Measurements from ENCODE around the gene SPINK13.
"Not testable (repeated sequence)": the region's sequence is repeated elsewhere in the genome, so short reads cannot be mapped to it uniquely, and the experiment has no call there.

SPINK13 gene

GRCh38 chr5:148268566-148268965, at the start of gene SPINK13:
Gene SPINK13 (plus strand): TSS chr5:148268794. CDS start chr5:148270073, 1,279 bp downstream.
- no peak within 1 kb of the TSS for H3K4me3 ChIP-seq (ENCODE audit: low read depth, low read length)
- DNase-seq (ENCODE audit: low read depth): peak; percentile 17

GRCh38 chr5:148221508-148221907, 47.1 kb upstream of the SPINK13 start:
- H3K4me3 ChIP-seq (ENCODE audit: low read depth, low read length): no peak overlapping the region
- DNase-seq (ENCODE audit: low read depth): no peak

DNA sequence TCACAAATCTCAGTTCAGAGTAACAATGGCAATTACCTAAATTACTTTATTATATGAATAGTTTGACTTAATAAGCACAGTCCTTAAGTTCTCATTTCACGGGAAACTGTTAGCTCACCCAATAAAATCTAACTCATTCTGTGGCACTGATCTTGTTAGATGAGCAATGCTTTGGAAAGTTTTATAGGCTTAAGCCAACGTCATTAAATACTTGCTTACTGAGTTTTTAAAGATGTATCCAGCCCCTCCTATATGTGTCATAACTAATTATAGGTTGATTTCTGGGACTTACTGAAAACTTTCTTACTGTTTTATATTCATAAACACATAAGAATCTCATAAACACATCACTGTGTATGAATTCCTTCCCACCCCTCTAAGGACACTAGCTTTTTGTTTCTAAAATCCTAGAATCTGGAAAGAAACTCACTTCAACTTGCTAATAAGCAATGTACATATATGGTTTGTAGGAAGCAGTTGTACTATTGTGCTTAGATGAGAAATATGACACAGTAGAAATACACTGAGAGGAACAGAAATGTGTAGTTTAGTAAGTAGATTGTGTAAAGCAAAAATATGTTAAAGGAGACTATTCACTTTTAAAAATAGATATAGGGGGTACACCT, 44.4 kb upstream of the SPINK13 start:
- no peak overlapping the region for H3K4me3 ChIP-seq (ENCODE audit: low read depth, low read length)
- no peak for DNase-seq (ENCODE audit: low read depth)

GRCh38 chr5:148228392-148228984, 40.1 kb upstream of the SPINK13 start:
- no peak for DNase-seq (ENCODE audit: low read depth)
- no peak overlapping the region for H3K4me3 ChIP-seq (ENCODE audit: low read depth, low read length)

GRCh38 chr5:148229840-148230239, 38.8 kb upstream of the SPINK13 start:
- H3K4me3 ChIP-seq (ENCODE audit: low read depth, low read length): no peak overlapping the region

DNA sequence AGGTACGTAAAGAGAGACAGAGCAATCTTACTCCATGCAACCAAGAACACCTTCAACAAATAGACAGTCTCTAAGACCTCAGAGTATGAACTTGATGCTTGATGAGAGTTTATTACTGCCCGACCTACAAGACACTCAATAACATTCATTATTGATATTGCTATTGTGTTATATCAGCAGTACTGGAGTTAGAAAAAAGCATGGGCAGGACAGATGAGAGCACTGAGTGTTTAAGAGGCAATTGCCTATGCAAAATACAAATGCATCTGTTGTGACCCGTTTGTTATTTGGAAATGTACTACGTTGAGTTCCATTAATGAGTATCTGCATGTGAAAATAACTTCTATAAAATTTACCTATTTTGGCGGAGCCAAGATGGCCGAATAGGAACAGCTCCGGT, 38.4 kb upstream of the SPINK13 start:
- DNase-seq (ENCODE audit: low read depth): no peak
- H3K4me3 ChIP-seq (ENCODE audit: low read depth, low read length): no peak overlapping the region

More at GRCh38 chr5:148229840-148230239, 38.8 kb upstream of the SPINK13 start:
- no peak for DNase-seq (ENCODE audit: low read depth)

GRCh38 chr5:148237785-148238417, 30.7 kb upstream of the SPINK13 start:
- no peak for DNase-seq (ENCODE audit: low read depth)
- no peak overlapping the region for H3K4me3 ChIP-seq (ENCODE audit: low read depth, low read length)

GRCh38 chr5:148238418-148238794, 30.2 kb upstream of the SPINK13 start, which contains the start of gene MARCOL:
Gene MARCOL (plus strand): TSS chr5:148238525. CDS start chr5:148238598, 73 bp downstream.
- no peak for DNase-seq (ENCODE audit: low read depth)
- H3K4me3 ChIP-seq (ENCODE audit: low read depth, low read length): no peak within 1 kb of the TSS

GRCh38 chr5:148248894-148249293, 19.7 kb upstream of the SPINK13 start:
- H3K4me3 ChIP-seq (ENCODE audit: low read depth, low read length): no peak overlapping the region

GRCh38 chr5:148255456-148255855, 13.1 kb upstream of the SPINK13 start:
- H3K4me3 ChIP-seq (ENCODE audit: low read depth, low read length): no peak overlapping the region
- no peak for DNase-seq (ENCODE audit: low read depth)

More at GRCh38 chr5:148248894-148249293, 19.7 kb upstream of the SPINK13 start:
- no peak for DNase-seq (ENCODE audit: low read depth)

GRCh38 chr5:148259288-148259687, 9.3 kb upstream of the SPINK13 start:
- no peak overlapping the region for H3K4me3 ChIP-seq (ENCODE audit: low read depth, low read length)
- DNase-seq (ENCODE audit: low read depth): no peak

GRCh38 chr5:148261221-148261620, 7.4 kb upstream of the SPINK13 start:
- no peak overlapping the region for H3K4me3 ChIP-seq (ENCODE audit: low read depth, low read length)
- no peak for DNase-seq (ENCODE audit: low read depth)

DNA sequence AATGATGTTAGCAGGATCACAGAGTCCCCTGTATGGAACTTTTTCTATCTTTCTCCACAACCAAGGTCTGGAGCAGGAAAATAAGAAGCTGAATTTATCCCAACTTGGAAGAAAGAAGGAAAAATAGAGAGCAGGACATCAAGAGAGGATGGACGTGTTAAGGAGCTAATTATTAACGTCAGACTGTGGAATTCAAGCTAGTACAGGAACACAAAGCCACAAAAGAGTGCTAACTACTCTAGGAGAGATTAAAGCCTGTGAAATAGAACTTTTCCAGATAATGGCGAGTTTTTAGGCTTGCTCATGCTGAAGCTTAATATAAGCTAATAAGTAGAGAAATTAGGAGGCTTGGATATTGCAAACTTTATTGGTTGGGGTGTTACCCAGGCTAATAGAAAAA, 632 bp upstream of the SPINK13 start:
- DNase-seq (ENCODE audit: low read depth): no peak
- H3K4me3 ChIP-seq (ENCODE audit: low read depth, low read length): no peak overlapping the region

GRCh38 chr5:148275129-148275528, 6.5 kb downstream of the SPINK13 start:
- DNase-seq (ENCODE audit: low read depth); H3K4me3 ChIP-seq (ENCODE audit: low read depth, low read length): not testable (repeated sequence)

GRCh38 chr5:148280893-148281292, 12.3 kb downstream of the SPINK13 start:
- not testable (repeated sequence) for H3K4me3 ChIP-seq (ENCODE audit: low read depth, low read length); DNase-seq (ENCODE audit: low read depth)

GRCh38 chr5:148281336-148281735, 12.7 kb downstream of the SPINK13 start:
- H3K4me3 ChIP-seq (ENCODE audit: low read depth, low read length); DNase-seq (ENCODE audit: low read depth): not testable (repeated sequence)

- no peak overlapping the region for H3K4me3 ChIP-seq (ENCODE audit: low read depth, low read length)
- DNase-seq (ENCODE audit: low read depth): no peak
Observed at GRCh38 chr5:148290271-148291195, 21.9 kb downstream of the SPINK13 start.

DNA sequence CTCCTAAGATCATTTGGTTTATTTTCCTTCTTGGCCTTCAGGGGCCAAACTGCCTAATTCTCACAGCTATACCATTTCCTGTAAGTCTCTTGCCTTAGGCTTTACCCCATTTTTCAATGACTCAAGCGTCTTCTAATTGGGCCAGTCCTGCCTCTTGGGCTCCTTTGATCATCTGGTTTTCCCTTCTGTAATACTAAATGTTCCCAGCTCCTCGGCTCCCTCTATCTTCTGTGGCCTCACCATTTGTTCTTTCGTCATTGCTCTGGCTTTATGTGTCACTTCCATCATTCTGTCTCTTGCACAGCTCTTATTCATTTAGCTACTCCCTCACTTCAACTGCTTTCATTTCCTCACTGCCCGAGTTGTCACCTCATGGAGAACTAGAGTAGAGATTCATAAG, 29.1 kb downstream of the SPINK13 start:
- DNase-seq (ENCODE audit: low read depth): no peak
- H3K4me3 ChIP-seq (ENCODE audit: low read depth, low read length): no peak overlapping the region

GRCh38 chr5:148306446-148306845, 37.9 kb downstream of the SPINK13 start:
- H3K4me3 ChIP-seq (ENCODE audit: low read depth, low read length): no peak overlapping the region
- DNase-seq (ENCODE audit: low read depth): no peak

DNA sequence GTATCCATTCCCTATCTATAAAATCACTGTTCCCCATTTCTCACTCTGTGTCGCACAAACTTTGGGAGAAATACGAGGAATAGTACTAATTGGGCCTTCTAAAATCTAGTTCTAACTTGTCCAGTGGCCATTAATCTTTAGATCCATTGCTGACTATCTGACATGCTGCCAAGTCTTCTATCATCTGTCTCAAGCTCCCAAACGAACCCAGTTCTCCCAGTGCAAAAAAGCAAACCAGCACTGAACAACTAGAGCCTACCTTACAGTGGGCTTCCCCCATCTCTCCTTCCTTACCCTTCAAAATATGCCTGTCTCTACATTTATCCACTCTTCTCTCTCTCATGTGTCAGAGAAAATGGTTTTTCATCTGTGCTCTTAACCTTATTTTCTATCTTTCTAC, 40.4 kb downstream of the SPINK13 start:
- no peak for DNase-seq (ENCODE audit: low read depth)
- no peak overlapping the region for H3K4me3 ChIP-seq (ENCODE audit: low read depth, low read length)

Measured in skeletal muscle cell (primary cell).